ENCODE measurements around the gene GRID2.

- TF ChIP-seq CTCF (IDR thresholded peaks at IDR 0.05; ENCODE audit: low read depth, low read length, missing input control): no peak
- TF ChIP-seq ZBTB33 (IDR thresholded peaks at IDR 0.05): no peak
- no peak for TF ChIP-seq JUND (IDR thresholded peaks at IDR 0.05)
- TF ChIP-seq RAD21 (IDR thresholded peaks at IDR 0.05): no peak
- no peak for TF ChIP-seq MAX (IDR thresholded peaks at IDR 0.05)
- no peak for TF ChIP-seq ATF3 (IDR thresholded peaks at IDR 0.05)
- TF ChIP-seq TAF1 (conservative IDR thresholded peaks at IDR 0.05): no peak
- TF ChIP-seq NR2F2 (IDR thresholded peaks at IDR 0.05): no peak
- TF ChIP-seq YY1 (IDR thresholded peaks at IDR 0.05): no peak
These were observed 1110.3 kb downstream of the GRID2 start for GRCh38 chr4:93414041-93414550.

Measured in liver (tissue), 3 donors.